Stomach (tissue), 4 donors: ENCODE measurements around the gene FBXO36.

Experiments used
- CTCF ChIP-seq, 7 experiments: fragments of 450-650 bp in 4 of 7; fragments of 200-600 bp in 3 of 7; sonication (generic) in 3 of 7; IDR thresholded peaks; one replicate each; pipeline ENCODE4 v1.5.1; 2016 to 2019; ENCODE audit warnings: antibody characterized with exemption in 7 of 7, control low read depth in 2 of 7, mild to moderate bottlenecking in 1 of 7
- POLR2A ChIP-seq, 4 donors: fragments of 450-650 bp; IDR thresholded peaks; one replicate each; pipeline ENCODE4 v1.6.1; 2016; ENCODE audit warnings: antibody characterized with exemption in 4 of 4, control low read depth in 2 of 4, mild to moderate bottlenecking in 1 of 4, moderate library complexity in 1 of 4
- POLR2AphosphoS5 ChIP-seq, 3 donors: sonication (generic); formaldehyde crosslinking; IDR thresholded peaks; one replicate each; pipeline ENCODE4 v1.6.1; 2016; ENCODE audit warnings: antibody characterized with exemption in 3 of 3

DNA sequence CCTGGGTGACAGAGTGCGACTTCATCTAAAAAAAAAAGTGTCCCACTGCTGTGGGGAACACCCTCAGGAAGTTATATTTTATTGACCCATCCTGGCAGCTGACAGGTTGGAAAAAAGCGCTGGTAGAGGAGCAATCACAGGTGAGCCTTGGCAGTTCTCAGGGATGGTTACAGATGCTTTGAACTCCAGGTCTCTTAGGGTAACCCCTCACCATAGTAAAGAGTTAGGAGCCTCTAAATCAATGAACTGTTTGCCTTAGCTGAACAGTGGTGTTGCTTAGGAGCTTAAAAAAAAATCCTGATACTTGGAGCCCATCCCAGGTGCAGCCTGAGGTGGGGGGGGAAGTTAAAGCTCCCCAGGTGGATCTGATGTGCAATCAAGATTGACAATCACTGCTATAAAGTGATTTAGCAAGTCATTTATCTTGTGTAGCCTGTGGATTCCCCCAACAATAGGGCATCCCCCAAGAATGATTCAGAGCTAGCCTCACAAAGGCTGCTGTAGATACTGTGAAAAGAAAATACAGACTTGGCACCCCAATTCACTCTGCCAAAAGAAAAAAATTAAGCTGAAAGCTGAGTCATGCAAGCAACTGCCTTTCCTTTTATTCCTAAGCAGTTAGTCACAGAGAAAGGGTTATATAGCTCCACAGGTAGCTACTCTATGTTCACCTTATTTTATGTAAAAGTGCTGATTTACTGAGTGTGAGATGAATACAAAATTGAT is 131.6 kb downstream of the FBXO36 start:
- TF ChIP-seq POLR2A (IDR thresholded peaks at IDR 0.05) (no peak), CTCF (IDR thresholded peaks at IDR 0.05) (no peak), POLR2AphosphoS5 (IDR thresholded peaks at IDR 0.05) (no peak)
